ENCODE data around the gene MYEOV. TPM values are rescaled to one million over a fixed set of nuclear protein-coding genes. Genes with fewer than 3 reads are reported as not detected.

MYEOV gene
- total RNA-seq, 1 donor from 2014 or later, result 0.48 TPM

- no peak for DNase-seq (ENCODE audit: low spot score)
Observed at GRCh38 chr11:69301081-69301454, 7.1 kb downstream of the MYEOV start.

GRCh38 chr11:69301455-69302401 lies 7.8 kb downstream of the MYEOV start:
- no peak for DNase-seq (ENCODE audit: low spot score)

GRCh38 chr11:69302447-69303020 lies 8.6 kb downstream of the MYEOV start:
- no peak for DNase-seq (ENCODE audit: low spot score)

- no peak for DNase-seq (ENCODE audit: low spot score)
Observed at GRCh38 chr11:69303427-69303826, 9.5 kb downstream of the MYEOV start.

- no peak for DNase-seq (ENCODE audit: low spot score)
Observed at GRCh38 chr11:69304258-69304657, 10.3 kb downstream of the MYEOV start.

- DNase-seq (ENCODE audit: low spot score), result no peak
Observed at GRCh38 chr11:69304686-69305085, 10.7 kb downstream of the MYEOV start.

- no peak for DNase-seq (ENCODE audit: low spot score)
Observed at GRCh38 chr11:69305885-69306540, 12.1 kb downstream of the MYEOV start.

GRCh38 chr11:69306821-69307220 lies 12.9 kb downstream of the MYEOV start:
- DNase-seq (ENCODE audit: low spot score), result no peak

- DNase-seq (ENCODE audit: low spot score), result no peak
Observed at GRCh38 chr11:69307421-69307820, 13.5 kb downstream of the MYEOV start.

- no peak for DNase-seq (ENCODE audit: low spot score)
Observed at GRCh38 chr11:69307871-69308431, 14.0 kb downstream of the MYEOV start.

- no peak for DNase-seq (ENCODE audit: low spot score)
Observed at GRCh38 chr11:69308491-69308911, 14.5 kb downstream of the MYEOV start.

- no peak for DNase-seq (ENCODE audit: low spot score)
Observed at GRCh38 chr11:69308936-69309615, 15.1 kb downstream of the MYEOV start.

- DNase-seq (ENCODE audit: low spot score), result no peak
Observed at GRCh38 chr11:69309631-69310280, 15.8 kb downstream of the MYEOV start.

- DNase-seq (ENCODE audit: low spot score), result no peak
Observed at GRCh38 chr11:69310351-69310750, 16.4 kb downstream of the MYEOV start.

GRCh38 chr11:69310934-69311766 lies 17.2 kb downstream of the MYEOV start:
- DNase-seq (ENCODE audit: low spot score), result no peak

GRCh38 chr11:69311767-69312385 lies 17.9 kb downstream of the MYEOV start:
- DNase-seq (ENCODE audit: low spot score), result no peak

GRCh38 chr11:69312453-69313404 lies 18.8 kb downstream of the MYEOV start:
- peak; percentile 47 for DNase-seq (ENCODE audit: low spot score)

- no peak for DNase-seq (ENCODE audit: low spot score)
Observed at GRCh38 chr11:69313992-69314391, 20.0 kb downstream of the MYEOV start.

- no peak for DNase-seq (ENCODE audit: low spot score)
Observed at GRCh38 chr11:69314555-69314954, 20.6 kb downstream of the MYEOV start.
